ENCODE results near the gene ITSN1.

GRCh38 chr21:33686386-33686785 is 44.1 kb downstream of the ITSN1 start:
- TF ChIP-seq CTCF (IDR thresholded peaks at IDR 0.05; ENCODE audit: low read depth, low read length, missing input control) (no peak), ATF3 (IDR thresholded peaks at IDR 0.05) (no peak), SP1 (IDR thresholded peaks at IDR 0.05) (no peak)
- TF ChIP-seq, protein P1, sequence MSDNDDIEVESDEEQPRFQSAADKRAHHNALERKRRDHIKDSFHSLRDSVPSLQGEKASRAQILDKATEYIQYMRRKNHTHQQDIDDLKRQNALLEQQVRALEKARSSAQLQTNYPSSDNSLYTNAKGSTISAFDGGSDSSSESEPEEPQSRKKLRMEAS (IDR thresholded peaks at IDR 0.05): no peak

Data from liver (tissue), 3 donors.